ENCODE results near the gene BABAM2. TPM values are rescaled to one million over a fixed set of nuclear protein-coding genes. Genes with fewer than 3 reads are reported as not detected.

BABAM2 gene
- total and polyA plus RNA-seq, 9 of the 15 experiments (the other 6 are each of a cell fraction or from before 2014, with no cell fraction given): 10.9 to 37.4 (median 25.6) TPM

DNA sequence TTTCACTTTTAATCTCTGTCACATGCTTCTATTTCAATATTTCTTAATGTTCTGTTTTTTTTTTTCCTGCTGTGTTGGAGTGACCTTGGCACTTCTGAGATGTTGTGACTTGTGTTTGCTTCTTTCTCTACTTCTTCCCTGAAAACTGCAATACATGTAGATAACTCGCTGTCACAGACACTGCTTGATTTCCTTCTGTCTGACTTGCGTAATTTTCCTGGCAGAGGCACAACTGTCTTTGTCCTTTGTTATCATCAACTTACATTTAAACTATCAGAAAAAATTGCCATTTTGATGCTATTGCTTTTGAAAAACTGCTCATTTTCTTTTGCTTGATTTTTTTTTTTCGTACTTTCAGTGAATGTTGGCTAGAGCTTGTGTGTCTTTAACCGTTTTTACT is 69.0 kb downstream of the BABAM2 start (continued):
- TF ChIP-seq, protein P1, sequence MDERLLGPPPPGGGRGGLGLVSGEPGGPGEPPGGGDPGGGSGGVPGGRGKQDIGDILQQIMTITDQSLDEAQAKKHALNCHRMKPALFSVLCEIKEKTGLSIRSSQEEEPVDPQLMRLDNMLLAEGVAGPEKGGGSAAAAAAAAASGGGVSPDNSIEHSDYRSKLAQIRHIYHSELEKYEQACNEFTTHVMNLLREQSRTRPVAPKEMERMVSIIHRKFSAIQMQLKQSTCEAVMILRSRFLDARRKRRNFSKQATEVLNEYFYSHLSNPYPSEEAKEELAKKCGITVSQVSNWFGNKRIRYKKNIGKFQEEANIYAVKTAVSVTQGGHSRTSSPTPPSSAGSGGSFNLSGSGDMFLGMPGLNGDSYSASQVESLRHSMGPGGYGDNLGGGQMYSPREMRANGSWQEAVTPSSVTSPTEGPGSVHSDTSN (CRISPR knock-in tag; IDR thresholded peaks at IDR 0.05; ENCODE audit: low read depth): no peak
- TF ChIP-seq, protein P1 (tag; conservative IDR thresholded peaks at IDR 0.05; ENCODE audit: low read depth): peak; percentile 40; the same call in 1 of the 2 replicates
- TF ChIP-seq MECOM (CRISPR knock-in tag; IDR thresholded peaks at IDR 0.05): peak; percentile 91
- TF ChIP-seq, protein P2, sequence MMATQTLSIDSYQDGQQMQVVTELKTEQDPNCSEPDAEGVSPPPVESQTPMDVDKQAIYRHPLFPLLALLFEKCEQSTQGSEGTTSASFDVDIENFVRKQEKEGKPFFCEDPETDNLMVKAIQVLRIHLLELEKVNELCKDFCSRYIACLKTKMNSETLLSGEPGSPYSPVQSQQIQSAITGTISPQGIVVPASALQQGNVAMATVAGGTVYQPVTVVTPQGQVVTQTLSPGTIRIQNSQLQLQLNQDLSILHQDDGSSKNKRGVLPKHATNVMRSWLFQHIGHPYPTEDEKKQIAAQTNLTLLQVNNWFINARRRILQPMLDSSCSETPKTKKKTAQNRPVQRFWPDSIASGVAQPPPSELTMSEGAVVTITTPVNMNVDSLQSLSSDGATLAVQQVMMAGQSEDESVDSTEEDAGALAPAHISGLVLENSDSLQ (IDR thresholded peaks at IDR 0.05): 0 out of 2 replicates have a peak, but pooled peaks have one; percentile 18
- TF ChIP-seq, protein P3, sequence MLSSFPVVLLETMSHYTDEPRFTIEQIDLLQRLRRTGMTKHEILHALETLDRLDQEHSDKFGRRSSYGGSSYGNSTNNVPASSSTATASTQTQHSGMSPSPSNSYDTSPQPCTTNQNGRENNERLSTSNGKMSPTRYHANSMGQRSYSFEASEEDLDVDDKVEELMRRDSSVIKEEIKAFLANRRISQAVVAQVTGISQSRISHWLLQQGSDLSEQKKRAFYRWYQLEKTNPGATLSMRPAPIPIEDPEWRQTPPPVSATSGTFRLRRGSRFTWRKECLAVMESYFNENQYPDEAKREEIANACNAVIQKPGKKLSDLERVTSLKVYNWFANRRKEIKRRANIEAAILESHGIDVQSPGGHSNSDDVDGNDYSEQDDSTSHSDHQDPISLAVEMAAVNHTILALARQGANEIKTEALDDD (IDR thresholded peaks at IDR 0.05): no peak
- no peak for TF ChIP-seq ZBED1 (IDR thresholded peaks at IDR 0.05)
- peak; percentile 95 for TF ChIP-seq CEBPB (tag; IDR thresholded peaks at IDR 0.05)
- TF ChIP-seq RCOR1 (IDR thresholded peaks at IDR 0.05; ENCODE audit: borderline replicate concordance in 1 of 2, low read depth in 2 of 2, low read length in 2 of 2): peak in 1 of 2 experiments; percentile 54; a peak in 1 of 4 replicates
- TF ChIP-seq ZKSCAN8 (CRISPR knock-in tag; IDR thresholded peaks at IDR 0.05): no peak
- TF ChIP-seq, protein P4, sequence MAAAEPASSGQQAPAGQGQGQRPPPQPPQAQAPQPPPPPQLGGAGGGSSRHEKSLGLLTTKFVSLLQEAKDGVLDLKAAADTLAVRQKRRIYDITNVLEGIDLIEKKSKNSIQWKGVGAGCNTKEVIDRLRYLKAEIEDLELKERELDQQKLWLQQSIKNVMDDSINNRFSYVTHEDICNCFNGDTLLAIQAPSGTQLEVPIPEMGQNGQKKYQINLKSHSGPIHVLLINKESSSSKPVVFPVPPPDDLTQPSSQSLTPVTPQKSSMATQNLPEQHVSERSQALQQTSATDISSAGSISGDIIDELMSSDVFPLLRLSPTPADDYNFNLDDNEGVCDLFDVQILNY (CRISPR knock-in tag; IDR thresholded peaks at IDR 0.05): no peak
- no peak for TF ChIP-seq FOXJ2 (tag; IDR thresholded peaks at IDR 0.05)
- TF ChIP-seq ZNF696 (CRISPR knock-in tag; conservative IDR thresholded peaks at IDR 0.05): no peak
- no peak for TF ChIP-seq KDM2B (CRISPR knock-in tag; IDR thresholded peaks at IDR 0.05)
- TF ChIP-seq, protein P5, sequence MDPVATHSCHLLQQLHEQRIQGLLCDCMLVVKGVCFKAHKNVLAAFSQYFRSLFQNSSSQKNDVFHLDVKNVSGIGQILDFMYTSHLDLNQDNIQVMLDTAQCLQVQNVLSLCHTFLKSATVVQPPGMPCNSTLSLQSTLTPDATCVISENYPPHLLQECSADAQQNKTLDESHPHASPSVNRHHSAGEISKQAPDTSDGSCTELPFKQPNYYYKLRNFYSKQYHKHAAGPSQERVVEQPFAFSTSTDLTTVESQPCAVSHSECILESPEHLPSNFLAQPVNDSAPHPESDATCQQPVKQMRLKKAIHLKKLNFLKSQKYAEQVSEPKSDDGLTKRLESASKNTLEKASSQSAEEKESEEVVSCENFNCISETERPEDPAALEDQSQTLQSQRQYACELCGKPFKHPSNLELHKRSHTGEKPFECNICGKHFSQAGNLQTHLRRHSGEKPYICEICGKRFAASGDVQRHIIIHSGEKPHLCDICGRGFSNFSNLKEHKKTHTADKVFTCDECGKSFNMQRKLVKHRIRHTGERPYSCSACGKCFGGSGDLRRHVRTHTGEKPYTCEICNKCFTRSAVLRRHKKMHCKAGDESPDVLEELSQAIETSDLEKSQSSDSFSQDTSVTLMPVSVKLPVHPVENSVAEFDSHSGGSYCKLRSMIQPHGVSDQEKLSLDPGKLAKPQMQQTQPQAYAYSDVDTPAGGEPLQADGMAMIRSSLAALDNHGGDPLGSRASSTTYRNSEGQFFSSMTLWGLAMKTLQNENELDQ (CRISPR knock-in tag; IDR thresholded peaks at IDR 0.05; ENCODE audit: borderline replicate concordance): no peak
- TF ChIP-seq CEBPG (CRISPR knock-in tag; IDR thresholded peaks at IDR 0.05): no peak
- TF ChIP-seq CEBPG (tag; conservative IDR thresholded peaks at IDR 0.05 in 1 of 2, IDR thresholded peaks at IDR 0.05 in 1 of 2): peak; percentile 84 to 96
